TTC549 (cell line): Measurements from ENCODE around the gene GFRA1.

ENCODE experiments used
- FAIRE-seq: peaks from 2 replicates; lab custom pipeline; 2012; peaks lifted over from hg19 to GRCh38; lab: Jason Lieb, UNC

The GFRA1 gene

DNA sequence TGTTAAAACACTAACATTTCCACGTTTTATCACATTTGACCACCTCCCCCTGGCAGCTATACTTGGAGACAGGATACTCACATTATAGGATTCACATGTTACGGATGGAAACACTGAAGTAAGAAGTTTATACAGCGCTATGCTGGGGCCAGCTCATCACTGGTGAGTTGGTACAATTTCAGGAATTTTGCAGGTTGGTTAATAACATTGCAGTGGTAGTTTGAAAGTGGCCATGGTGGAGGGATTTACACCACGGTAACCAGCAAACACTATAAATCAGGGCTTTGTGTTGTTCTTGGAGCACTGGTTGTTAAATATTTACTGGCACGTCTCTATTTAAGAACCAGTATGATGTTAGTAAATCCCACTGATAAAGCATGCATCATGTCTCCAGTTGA lies 174.0 kb downstream of the GFRA1 start:
- no peak for FAIRE-seq

DNA sequence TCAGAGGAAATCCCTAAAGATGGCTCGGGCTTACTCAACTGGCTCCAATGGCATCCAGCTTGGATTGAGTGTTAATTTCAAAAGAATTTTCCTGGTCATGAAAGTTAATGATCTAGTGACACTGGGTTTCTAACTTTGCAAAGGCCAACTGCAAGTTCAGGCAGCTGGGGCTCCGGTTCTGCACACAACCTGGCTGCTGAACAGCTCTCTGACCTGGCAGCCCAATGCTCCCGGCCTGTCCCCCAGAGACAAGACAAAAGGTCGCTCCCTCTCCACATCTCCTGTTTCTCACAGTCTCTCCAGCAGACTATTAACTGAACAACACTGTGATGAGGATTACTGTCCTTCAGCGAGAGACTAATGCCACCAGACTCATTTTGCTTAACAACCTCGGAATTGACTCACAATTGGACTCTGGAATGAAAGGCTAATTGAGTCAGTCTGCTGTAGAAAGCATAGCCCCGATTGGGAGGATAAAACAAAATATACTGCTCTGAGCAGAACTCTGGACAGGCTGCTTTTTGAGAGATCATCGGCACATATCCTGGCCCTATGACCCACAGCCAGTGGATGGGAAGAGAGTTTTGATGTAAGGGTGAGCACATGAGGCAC lies 174.5 kb downstream of the GFRA1 start:
- FAIRE-seq: no peak

DNA sequence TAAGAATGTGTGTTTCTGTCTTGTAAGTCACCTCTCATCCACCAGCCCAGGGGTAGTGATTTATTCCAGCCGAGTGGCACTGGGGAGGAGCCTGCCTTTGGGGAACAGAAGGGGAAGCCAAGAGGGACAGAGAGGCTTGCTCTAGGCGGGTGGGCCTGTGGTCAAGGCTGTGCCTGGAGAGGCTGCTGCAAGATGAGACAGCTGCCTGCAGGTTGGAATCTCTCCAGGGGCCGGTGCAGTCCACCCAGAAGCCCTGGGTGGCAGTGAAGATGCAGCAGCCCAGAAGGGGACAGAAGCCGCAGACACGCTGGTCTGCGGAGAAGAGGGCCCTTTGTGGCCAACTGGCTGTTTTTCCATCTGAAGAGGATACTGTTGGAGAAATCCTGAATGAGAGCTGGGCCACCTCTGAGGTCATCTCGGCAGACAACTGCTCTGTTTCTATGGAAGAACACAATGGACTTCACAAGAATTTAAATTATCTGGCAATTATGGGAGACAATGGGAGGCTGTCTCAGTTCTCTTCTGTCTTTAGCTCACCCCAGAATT lies 175.7 kb downstream of the GFRA1 start:
- FAIRE-seq: no peak

DNA sequence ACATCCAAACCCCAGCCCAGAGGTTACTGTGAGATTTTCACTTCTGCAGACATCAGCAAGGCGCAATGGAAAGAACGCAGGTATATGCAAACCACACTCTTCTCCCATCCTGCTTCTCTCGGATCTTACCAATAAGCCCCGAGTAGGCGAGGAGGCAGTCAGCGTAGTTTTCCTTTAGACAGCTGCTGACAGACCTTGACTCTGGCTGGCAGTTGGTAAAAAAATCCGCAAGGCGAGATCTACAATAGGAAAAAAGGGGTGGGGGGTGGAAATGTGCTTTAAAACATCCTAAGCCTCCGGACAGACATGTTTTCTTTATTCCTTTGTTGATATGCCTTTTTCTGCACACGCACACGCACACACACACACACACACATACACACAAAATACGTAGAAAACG lies 176.5 kb downstream of the GFRA1 start:
- FAIRE-seq: no peak

DNA sequence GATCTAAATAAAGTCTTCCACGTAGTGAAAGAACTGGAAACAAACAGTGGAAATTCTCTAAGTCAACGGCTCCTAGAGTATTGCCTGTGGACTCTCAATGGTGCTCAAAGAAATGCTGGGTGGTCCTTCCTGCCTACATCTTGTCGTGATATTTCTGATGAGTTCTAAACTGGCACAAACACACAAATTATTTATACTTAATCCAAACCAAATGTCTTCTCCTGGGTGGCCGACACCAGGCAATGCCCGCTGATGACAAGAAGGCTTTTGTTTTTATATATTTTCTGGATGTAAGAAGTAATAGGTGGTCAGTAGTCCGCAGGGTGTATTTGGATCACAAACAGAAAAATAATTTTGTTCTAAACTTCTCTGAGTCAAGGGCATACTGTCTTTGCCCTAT lies 178.7 kb downstream of the GFRA1 start:
- no peak for FAIRE-seq

DNA sequence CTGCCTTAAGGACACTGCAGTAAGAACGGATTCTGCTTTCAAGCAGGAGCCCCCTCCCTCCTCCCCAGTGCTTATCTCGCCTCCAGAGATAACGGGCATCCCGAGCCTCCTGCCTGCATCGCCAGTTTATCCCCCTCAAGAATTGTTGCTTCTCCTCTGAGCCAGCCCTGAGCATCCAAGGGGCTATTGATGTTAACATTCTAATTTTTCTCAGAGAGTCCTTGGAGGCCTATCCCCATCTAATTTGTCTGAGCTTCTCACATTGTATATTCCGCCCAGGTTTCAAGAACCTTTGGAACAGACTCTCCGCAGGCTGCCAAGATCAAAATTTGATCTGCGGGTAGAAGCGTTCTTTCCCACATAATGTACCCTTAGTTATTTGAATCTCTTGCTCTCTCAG lies 180.0 kb downstream of the GFRA1 start:
- no peak for FAIRE-seq

DNA sequence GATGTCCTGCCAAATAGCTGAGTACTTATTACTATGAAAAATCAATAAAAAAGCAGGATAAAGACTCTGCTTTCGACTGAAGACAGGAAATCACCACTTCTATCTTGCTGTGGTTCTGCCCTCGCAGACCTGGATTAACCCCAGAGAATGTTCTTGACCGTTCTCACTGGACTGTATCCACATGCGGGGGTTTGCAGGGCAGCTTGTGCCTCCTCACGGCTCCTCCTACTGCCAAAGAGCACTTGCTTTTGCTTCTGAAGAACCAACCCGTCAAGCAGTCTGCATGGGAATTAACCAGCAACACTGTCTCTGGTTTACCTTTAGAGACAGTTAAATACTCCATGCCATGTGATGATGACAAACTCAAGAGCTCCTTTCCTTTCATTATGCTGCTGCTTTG lies 184.0 kb downstream of the GFRA1 start:
- FAIRE-seq: no peak

DNA sequence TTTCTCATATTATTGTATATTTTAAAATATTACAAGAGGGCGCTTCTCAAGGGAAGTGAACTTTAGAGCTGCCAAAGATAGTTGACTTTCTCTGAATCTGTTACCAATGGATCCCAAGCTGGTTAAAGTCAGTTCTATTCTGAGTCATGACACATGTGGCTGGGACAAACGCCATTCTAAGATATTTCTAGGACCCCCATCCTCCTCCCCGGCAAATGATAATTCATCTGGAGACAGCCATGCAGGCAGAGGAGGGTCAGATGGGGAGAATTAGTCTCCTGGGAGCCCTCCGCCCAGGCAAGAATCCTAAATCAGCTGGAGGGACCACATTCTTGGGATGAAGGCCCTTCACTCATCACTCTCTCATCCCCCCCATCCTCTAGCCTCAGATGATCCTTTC lies 187.7 kb downstream of the GFRA1 start:
- no peak for FAIRE-seq

DNA sequence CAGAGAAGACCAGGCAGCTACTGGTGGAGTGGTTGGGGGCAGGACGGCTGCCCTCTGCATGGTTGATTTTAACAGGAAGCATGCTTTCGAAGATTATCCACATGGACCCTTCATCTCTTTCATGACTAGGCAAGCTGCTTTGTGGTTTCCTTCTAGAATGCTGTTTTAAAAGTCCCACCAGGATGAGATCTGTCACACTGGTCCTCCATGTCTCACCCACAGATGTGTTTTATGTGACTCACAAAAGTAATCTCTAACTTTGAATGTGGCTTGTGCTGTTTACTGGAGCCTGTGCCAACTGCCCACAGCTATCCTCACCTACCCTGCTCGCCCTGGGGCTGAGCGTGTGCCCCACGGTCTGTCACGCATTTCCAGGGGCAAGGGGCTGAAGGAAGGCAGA lies 188.8 kb downstream of the GFRA1 start:
- no peak for FAIRE-seq

DNA sequence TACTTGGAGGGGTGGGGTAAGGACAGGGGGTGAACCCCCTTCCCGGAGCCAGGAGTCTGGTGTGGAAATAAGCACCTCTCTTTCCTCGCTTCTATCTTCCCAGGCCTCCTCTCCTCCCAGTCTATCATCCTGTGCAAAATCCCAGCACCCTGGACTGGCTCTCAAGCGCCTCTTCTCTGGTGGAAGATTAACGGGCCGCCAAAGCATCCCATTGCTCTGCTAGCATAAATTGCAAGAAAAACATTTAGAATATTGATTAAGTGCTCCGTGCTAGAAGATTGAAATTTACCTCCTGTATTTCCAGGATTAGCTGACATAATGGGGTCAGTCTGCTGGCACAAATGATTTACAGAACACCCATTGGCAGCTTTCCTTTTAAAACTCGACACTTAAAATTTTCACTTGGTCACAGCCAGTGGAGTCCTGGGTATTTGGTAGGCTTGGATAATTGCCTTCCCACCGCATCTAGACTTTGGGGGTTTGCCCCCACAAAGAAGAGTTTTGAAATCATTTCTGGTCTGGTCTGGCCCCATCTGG lies 189.7 kb downstream of the GFRA1 start:
- FAIRE-seq: no peak

DNA sequence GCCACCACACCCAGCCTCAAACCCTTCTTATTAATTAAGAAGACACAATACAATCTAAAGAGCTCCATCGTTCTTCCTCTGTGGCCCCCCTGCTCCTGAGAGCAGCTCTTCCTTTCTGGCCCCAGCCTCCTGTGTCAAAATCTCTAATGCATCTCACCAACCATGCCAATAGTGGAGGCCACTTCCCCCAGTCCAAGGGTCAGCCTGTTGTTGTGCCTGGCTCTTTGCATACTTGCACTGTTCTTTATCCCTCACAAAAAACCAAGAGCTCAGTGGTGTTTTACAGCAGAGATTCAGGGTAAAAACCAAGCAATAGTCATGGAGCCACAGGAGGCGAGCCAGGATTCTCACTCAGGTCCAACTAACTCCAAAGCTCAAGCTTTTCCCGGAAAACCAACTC lies 190.2 kb downstream of the GFRA1 start:
- no peak for FAIRE-seq

DNA sequence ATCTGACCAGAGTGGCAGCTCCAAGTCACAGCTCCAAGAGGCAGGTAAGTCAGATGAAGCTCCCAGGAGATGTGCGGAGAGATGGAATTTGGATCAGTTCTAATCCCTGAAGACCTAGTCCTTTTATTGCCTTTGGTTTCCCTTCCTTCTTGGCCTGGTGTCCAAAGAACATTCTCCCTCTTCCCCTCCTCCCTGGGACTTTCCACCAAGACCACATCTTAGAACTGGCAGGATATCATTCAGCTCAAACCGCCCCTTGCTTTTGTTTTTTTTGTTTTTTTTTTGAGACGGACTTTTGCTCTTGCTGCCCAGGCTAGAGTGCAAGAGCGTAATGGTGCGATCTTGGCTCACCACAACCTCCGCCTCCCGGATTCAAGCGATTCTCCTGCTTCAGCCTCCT lies 190.8 kb downstream of the GFRA1 start:
- FAIRE-seq: no peak

DNA sequence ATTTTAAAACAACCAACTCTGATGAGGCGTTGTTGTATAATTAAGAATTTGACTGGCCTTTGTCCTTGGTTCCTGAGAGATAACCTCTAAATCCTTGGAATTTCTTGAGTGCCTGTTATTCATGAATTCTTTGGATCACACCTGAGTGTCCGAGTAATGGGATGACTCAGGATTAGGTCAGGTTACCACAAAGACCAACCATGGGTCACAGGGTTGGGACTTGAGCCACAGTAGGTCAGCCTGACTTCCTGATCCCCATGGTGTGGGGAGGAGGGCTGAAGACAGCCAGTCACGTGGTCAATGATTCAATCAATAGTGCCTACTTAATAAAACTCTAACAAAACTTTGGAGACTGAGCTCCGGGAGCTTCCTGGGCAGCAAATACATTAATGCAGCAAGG lies 192.5 kb downstream of the GFRA1 start:
- no peak for FAIRE-seq

DNA sequence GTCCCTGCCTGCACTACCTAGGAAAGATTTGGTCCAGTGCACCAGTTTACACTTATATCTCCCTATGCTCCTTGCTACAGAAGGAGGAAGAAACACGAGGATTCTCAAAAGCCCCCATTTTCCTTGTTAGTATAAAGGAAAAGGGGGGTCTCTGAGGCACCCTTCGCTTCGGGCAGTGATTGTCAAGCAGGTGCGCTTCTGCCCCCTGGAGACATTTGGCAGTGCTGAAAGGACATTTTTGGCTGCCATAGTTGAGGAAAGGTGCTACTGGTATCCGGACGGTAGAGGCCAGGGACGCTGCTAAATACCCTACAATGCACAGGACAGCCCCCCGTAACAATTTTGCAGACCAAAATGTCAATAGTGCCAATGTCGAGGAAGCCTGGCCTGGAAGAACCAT lies 193.7 kb downstream of the GFRA1 start:
- FAIRE-seq: no peak

DNA sequence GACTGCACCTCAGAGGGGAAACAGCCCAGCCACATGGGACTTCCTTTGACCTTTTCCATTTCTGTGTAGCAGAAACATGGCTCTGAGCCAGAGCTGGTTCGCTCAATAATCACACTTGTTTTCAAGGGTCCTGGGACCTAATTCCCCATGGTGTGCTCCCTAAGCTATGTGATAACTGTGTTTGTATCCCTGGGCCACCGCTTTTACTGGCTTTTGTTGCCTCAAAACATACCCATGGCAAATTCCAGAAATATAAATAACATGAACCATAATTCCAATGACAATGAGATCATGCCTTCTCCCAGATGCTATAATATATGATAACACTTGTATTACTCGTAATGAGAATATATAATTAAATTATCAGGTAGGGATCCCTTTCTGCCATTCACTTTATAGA lies 196.4 kb downstream of the GFRA1 start:
- no peak for FAIRE-seq

DNA sequence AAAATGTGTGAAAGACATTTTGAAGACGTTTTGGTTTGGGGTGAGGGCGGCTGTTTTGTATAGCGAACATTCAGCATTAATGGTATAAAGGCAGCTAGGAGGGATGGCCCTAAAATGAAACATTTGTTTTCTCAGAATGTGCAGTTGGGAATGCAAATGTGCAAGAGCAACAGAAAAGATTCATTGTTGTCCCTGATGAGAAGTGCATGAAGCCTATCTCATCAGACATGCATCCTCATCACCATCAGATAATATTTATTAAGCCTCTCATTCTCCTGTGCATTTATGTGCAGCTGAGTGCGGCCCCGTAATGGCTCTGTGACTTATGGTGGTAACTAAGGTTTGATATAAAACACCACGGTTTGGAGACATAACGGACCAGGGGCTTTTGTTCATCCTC lies 199.5 kb downstream of the GFRA1 start:
- FAIRE-seq: no peak

DNA sequence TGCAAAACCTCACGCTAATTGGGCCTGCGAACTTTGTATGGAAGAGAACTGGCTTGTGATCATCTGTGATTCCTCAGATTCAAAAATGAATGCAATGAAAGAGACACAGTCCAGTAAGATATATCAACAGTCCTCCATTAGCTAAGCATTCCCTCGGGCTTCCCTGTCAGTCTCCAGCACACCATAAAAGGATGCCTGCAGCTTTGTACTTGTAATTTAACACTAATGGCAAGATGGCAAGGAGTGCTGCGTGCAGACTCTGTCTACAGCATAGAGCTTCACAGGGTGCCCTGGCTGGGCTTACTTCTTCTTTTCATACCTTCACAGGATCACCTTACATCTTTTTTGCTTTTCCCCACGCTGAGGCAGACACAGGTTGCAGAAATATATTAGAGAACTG lies 200.0 kb downstream of the GFRA1 start:
- FAIRE-seq: no peak

DNA sequence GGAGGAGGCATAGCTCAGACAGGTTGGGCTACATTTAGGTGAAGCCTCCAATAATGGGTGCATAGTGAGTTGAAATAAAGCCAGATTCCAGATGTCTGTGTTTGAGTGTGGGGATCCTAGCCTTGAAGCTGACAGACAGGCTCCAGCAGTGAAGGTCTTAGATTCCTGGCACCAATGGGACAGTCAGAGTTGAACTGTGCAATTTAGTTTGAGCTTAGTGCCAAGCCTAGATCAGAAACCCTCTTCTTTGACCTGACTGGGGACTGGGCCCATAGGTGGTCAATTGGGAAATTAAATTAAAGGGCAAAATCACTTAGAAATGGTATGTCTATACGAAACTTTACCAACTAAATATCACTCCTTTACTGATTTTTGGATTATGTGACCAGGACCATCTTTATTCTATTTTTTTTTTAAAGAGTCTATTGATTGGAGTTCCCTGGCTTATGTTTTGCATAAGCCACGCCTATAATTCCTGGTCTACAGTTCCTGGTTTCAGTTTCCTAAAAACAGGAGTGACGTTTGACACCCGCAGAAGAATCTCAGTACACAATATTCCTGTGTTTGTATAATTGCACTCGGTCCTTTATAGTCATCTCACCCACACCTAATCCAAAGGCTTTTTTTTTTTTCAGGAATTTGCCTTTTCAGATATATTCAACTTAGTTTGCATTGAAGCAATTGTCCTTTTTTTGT lies 201.4 kb downstream of the GFRA1 start:
- FAIRE-seq: no peak

DNA sequence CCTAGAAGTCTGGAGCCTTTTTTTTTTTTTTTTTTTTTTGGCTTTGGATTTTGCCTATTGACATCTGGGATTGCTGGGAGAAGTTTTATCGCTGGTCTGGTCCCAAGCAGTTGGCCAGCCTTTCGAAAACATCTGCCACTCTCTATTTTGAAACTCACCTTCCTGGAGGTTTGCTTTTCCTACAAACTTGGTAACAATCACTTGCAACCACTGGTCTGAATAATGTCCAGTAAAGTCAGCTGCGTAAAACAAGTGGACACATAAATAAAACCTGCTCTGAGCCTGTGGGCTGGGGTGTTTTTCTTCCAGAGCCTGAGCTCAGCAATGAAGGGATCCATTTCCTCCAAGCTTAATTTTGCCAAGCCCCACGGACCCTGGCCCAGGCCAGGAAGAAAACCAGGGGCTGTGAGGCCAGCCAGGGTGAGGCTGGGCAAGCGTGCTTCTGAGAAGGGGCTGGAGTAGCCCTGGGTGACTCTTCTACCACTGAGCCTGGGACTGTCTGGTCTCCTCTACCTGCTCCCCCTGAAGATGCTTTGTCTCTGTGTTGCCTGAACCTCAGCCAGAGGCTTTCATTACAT lies 202.2 kb downstream of the GFRA1 start:
- no peak for FAIRE-seq

DNA sequence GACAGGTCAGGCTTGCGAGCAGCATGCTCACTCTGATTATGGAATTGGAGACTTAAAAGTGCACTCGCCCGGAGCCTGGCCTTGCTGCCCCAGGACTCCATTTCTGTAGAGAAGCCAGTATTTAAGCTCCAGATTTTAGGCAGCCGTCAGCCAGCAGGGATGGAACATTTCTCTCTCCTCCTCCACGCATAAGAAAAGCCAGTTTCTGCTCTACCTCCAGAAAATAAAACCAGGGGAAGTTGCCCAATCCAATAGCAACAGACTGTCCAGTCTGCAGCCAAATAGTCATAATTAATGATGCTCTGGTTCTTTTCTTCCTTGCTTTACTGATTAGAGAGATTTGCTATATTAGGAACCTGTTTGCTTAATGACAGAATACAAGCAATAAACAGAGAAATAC lies 203.2 kb downstream of the GFRA1 start:
- no peak for FAIRE-seq

DNA sequence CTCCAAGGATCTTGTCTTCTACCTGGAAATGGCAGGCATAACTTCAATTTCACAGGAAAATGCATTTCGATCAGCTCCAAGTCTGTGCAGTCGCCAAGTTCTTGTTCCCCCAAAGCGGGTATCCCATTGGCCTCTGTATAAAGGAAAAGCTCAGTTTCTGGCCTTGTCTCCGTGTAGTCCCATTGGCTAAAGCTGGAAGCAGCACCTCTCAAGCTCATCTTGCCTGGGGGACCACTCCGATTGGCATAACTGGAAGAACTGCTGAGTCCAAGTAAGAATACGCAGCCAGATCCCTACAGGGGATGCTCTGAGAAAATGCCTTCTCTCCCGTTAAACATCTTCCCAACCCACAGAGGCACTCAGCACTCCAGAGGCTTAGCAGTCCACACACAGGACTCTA lies 205.2 kb downstream of the GFRA1 start:
- no peak for FAIRE-seq

DNA sequence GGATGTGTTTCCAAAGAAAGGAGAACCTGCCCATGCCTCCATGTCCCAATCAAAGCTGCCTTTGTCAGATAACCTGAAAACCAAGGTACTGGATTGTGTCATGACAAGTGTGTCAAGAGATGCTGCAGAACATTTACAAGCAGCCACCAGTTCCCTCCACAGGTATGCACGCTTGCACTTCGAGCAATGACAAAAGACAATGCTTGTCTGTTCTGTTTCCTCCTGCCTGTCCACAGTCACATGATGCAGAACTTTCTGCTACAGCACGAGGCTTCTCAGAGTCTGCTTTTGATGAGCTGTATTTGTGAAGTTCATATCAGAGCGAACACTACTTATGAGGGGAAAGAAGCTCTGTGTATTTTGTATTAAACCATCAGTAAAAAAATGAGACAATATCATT lies 209.9 kb downstream of the GFRA1 start:
- no peak for FAIRE-seq

DNA sequence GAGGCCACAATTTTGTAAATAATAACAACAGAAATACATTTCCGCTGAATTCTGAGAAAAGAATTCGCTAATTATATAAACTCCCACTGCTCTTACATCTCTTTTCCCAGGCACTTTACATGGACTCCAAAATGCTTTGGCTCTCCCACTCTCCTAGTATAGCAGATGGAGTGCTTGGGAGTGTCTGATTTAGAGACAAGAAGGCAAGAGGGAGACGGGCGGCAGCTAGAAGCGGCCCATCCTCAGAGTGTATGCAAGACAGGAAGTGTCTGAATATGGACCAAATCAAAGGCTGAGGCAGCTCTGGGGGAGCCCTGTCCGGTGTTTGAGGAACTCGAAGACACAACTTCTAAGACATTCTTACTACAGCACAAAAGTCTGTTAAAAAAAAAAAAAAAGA lies 212.1 kb downstream of the GFRA1 start:
- FAIRE-seq: no peak

DNA sequence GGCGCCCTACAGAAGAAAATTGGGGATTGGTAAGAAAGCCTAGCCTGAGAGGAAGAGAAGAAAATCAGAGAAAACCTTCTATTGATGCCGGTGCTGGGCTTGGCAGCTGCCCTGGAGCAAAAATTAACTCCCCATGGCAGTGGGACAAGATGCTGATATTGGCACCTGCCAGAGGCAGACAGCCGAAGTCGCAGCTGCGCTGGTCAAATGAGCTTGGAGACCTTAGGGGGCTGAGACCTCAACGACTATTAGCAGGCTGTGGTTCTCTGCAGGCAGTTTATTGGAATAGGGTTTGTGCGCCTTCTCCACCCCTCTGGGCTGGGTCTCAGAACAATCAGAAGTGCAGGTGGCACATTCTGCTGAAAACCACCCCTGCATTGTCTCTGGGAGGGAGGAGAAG lies 213.7 kb downstream of the GFRA1 start:
- FAIRE-seq: no peak
